ENCODE data around the gene MAN1B1.

- no peak for TF ChIP-seq POLR2A (IDR thresholded peaks at IDR 0.05; ENCODE audit: low read length)
- TF ChIP-seq MYC (IDR thresholded peaks at IDR 0.05; ENCODE audit: borderline replicate concordance, low read length) = no peak
- TF ChIP-seq MAX (IDR thresholded peaks at IDR 0.05) = no peak
- TF ChIP-seq CTCF (IDR thresholded peaks at IDR 0.05) = no peak
- TF ChIP-seq GATA3 (IDR thresholded peaks at IDR 0.05; ENCODE audit: borderline replicate concordance) = no peak
- TF ChIP-seq RNF2 (IDR thresholded peaks at IDR 0.05; ENCODE audit: borderline replicate concordance, low read depth) = no peak
- TF ChIP-seq CHD2 (IDR thresholded peaks at IDR 0.05; ENCODE audit: low read length, partially characterized antibody) = no peak
- TF ChIP-seq EP300 (IDR thresholded peaks at IDR 0.05) = no peak
- no peak for TF ChIP-seq CEBPB (IDR thresholded peaks at IDR 0.05)
- no peak for TF ChIP-seq E2F6 (IDR thresholded peaks at IDR 0.05; ENCODE audit: borderline replicate concordance, low read depth)
- no peak for TF ChIP-seq POLR2AphosphoS2 (conservative IDR thresholded peaks at IDR 0.05; ENCODE audit: low read length)
Observed at GRCh38 chr9:137117269-137117731, 30.5 kb downstream of the MAN1B1 start.
